ENCODE results near the gene GTF2A2.
"Not testable (repeated sequence)": the region's sequence is repeated elsewhere in the genome, so short reads cannot be mapped to it uniquely, and the experiment has no call there.

GTF2A2 gene, protein sequence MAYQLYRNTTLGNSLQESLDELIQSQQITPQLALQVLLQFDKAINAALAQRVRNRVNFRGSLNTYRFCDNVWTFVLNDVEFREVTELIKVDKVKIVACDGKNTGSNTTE

DNA sequence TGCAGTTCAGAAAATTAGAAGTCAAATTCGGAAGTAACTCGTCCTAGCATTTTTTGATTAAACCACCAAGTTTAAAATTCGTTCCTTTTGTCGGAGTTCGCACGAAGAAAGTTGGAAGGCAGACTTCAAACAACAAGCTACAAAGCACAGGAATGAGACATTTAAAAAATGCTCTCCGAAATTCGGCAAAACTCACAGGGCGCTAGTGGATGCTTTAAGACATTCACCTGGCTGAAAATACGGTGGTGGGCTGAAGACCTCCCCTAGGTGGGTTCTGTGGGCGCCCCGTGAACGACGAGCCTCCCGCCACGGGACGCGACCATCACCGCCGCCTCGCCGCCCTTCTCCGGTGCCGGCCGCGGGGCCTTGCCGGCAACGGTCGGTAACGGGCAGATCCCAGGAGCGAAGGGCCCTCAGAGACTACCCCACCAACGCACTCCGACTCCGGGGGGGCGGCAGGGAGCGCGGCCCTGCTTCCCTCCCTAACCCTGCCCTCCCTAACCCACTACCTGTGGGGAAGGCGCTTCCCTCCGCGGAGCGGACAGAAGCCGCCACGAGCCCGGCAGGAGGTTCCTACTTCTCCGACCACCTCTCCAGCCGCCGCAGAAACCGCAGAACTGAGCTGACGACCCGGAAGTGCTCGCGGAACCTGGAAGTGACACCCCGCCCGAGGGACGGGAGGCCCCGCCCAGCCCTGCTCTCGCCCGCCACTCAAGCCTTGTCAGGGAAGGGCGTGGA lies at the start of gene GTF2A2:
Gene GTF2A2 (minus strand): TSS at position 619 of the 738 bp plus-strand sequence. CDS start 5,238 bp downstream, outside the sequence.
- DNase-seq: peak; percentile 77 to 87

DNA sequence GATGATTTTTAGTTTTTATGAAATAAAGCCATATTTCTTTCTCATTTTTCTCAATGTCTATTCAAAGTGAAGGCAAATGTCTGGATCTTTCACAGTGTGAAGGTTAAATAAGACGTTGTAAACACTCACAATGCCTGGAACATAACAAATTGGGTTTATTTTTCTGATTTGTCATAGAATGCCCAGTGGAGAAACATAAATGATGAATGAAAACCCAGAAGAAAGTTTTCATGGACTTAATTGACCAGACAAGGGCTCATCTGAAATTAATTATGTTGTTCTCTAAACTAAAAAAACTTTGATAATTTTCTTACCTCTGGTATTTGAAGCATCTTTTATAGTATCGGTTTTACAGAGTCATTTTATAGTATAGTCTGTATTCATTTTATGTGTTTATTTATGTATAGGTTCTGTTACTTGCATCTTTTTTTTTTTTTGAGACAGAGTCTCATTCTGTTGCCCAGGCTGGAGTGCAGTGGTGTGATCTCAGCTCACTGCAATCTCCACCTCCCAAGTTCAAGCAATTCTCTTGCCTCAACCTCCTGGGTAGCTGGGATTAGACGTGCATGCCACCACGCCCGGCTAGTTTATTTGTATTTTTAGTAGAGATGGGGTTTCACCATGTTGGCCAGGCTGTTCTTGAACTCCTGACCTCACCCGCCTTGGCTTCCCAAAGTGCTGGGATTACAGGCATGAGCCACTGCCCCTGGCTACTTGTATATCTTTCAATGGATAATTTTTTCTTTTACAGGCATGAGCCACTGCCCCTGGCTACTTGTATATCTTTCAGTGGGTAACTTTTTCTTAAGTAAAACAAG lies 46.9 kb upstream of the GTF2A2 start:
- no peak for DNase-seq

DNA sequence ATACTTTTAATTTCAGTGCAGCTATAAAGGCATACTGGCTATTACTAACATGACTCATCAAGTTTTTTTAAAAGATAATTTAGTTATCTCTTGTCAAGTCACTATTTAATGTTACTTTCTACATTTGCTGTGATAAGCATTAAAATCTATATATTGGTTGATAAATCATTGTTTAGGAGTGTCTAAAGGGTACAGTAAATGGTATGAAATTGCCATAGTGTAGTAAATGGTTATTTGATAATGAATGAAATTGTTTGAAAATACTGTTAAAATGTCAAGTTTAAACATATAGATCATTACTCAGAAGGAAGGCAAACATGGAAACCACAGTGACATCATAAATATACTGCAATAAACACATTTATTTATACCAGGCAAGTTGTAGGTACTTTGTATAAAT lies 45.0 kb upstream of the GTF2A2 start:
- no peak for DNase-seq

DNA sequence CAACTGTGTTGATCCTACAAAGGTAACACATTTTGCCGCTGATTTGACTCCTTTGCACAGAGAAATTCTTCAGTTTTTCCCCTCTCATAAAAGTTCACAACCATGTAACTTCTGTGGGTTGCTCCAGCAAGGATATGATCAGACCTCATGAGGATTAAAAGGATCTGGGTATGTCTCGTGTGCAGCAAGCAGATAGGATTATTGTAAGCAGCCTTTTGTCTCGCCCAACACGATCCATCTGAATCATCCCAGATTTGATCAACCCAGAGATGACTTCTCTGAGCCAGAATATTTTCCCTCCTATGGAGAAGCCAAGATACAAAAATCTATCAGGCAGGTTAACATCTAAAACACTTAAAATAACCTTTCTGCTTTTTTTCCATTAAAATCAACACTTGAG lies 44.6 kb upstream of the GTF2A2 start:
- no peak for DNase-seq

DNA sequence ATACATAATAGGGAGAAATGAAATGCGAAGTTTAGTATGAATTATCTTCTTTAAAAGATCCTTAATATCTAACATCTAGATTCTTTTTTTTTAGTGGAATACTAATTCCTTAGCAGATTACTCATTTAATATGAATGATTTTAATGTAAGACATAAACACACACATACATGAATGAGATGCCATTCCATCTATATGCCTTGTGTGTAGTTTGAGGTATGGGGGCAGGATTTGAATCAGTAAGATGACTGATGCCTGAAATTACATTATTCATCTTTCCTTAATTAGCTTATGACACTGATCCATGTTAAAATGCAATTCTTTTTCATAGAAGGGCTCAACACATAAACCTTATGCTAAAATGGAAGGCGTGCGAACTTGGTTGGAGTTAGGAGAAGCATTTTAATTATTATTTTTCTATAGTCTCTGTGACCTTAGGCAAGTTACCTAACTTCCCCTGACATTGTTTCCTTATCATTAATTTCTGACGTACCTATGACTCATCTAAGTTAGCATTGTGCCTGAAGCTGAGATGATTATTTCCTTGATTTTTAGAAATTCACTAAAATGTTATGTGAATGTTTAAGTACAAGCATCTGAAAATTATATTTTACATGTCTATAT lies 42.6 kb upstream of the GTF2A2 start:
- no peak for DNase-seq

DNA sequence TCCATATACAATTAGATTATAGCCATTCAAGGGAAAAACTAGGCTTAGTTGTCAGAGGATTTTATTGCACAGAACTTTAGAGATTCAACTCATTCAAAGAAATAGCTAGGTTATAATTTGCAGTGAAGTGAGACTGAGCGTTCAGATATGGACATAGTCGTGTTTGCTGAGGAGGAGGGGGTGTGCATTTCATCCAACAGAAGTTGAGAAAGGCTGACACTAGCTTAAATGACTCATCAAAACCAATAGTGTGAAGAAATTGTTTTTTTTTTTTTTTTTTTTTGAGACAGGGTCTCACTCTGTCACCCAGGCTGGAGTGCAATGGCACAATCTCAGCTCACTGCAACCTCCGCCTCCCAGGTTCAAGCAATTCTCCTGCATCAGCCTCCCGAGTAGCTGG lies 40.8 kb upstream of the GTF2A2 start:
- not testable (repeated sequence) for DNase-seq

DNA sequence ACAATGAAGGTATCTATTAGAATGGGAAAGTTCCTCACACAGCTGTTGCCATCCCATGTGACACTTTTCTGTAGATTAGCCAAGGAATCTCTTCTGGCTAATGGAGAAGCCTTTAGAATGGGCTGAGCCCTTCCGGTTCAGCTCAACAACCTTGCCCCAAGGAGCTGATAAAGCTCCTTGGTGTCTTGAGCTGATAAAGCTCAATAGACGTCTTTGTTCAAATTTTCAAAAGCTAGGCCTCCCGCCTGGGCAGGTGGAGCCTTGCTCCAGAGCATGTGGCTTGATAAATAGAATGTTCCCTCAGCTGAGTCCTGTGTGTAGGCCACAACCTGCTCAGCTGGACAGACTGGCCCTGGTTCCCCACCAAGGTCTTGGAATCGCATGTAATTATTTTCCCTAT lies 39.0 kb upstream of the GTF2A2 start:
- DNase-seq: no peak

DNA sequence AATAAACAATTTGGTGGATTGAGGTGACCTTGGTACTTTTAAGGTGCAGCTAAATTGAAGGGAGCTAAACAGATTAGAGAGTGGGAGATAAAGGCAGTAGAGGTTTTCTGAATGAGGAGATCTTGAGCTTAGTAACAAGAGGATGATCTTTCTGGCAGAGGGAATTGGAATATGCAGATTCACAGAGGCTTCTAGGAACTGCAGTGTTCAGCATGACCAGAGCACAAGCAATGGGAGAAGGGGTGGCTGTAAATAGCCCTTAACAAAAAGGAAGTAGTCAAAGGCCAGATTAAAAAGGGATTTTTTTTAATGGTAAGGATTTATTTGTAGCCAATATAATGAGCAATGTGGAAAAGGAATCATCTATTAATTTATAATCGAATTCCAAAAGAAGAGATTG lies 37.5 kb upstream of the GTF2A2 start:
- DNase-seq: no peak

DNA sequence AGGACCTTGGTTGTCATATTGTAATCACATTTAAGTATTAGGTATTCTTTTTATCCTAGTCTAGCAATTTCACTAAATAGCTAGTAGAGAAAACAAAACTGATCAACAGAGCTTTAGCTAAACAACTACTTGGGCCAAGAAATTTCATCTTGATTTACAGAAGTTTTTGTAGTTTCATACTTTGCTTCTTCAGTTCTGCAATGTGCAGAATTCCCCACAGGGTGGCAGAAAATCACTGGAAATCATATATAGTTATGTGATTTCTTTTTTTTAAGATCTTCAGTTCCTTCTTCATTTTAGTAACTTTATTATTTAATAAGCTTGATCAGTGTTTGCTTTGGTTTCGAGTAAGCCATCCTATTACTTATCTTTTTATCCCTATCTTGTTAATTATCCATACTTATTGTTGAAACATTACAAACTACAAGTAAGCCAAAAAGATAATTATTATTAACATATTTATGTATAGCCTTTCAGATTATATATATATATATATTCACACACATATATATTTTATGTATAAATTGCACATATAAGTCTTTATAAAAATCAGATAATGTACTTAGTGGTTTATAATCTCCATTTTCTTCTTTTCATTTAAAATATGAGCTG lies 34.0 kb upstream of the GTF2A2 start:
- no peak for DNase-seq

DNA sequence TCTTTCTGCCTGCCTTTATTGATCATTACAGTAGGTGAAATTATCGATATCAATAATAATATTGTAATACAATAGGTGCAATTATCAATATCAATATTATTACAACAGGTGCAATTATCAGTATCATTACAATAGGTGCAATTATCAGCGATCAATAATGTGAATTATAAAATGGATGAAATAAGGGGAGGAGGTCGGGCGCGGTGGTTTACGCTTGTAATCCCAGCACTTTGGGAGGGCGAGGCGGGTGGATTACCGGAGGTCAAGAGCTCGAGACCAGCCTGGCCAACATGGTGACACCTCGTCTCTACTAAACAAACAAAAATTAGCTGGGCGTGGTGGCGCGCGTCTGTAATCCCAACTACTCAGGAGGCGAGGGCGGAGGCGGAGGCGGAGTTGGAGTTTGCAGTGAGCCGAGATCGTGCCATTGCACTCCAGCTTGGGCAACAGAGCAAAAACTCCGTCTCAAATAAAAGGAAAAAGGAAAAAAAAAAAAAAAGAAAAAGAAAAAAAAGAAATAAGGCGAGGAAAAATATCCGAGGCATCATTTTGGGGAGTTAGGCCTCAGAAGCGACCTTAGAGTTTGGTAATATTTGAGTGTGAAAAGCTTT lies 32.4 kb upstream of the GTF2A2 start:
- DNase-seq: peak in 1 of 2 experiments; percentile 1

DNA sequence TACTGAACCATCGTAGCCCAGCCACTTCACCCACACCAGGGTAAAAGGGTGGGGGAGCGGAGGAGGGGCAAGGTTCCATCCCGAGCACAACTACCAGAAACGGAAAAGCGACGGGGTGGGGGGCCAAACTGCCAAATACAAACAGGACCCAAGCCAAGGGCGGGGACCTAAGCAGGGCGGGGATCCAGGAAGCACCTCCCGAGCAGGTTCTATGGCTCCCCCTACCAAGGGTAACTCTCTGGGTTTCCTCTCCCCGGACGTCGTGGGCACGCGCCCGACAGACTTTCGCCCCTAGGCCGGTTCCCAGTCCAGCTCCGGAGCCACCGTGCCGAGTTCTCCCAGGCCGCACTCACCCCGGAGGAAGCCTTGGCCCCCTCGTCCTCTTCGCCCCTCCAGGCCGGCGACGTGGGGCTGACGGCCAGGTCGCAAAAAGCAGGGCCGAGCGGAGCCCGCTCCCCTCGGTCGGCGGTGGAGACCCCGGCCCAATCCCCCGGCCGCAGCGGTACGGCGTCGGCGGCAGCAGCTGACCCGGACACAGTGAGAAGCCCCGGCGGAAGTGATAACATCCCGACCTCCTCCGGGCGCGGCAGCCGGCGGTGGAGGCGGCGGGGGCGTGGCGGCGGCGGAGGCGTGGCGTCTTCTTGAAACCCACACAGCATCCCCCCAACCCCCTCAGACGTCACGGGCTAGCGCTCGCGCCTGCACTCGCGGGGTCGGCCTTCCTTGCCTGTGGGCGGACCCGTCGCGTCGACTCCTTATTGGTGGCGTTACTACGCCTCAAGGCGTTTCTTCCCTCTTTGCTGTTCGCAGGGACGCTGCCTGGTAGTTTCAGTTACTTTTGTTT lies 31.7 kb upstream of the GTF2A2 start, which contains the start of gene BNIP2:
Gene BNIP2 (minus strand): TSS at position 539 of the 844 bp plus-strand sequence. CDS start 6,863 bp downstream, outside the sequence.
- peak; percentile 70 to 84 for DNase-seq

DNA sequence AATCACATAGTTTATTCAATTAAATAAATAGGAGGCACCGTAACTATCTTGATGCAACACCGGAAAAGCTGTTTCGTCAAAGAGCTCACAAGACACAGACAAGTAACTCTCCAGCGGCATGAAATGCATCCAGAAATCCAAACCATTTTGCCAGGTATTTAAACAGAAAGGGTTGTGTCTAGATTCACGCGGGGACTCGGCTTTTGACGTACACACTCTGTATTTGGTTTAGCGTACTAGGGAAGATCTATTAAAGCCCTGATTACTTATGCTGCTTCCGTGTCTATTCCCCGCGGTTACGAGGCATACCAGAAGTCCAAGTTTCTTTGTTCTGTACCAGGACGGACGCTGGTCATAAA lies 31.1 kb upstream of the GTF2A2 start:
- no peak for DNase-seq

DNA sequence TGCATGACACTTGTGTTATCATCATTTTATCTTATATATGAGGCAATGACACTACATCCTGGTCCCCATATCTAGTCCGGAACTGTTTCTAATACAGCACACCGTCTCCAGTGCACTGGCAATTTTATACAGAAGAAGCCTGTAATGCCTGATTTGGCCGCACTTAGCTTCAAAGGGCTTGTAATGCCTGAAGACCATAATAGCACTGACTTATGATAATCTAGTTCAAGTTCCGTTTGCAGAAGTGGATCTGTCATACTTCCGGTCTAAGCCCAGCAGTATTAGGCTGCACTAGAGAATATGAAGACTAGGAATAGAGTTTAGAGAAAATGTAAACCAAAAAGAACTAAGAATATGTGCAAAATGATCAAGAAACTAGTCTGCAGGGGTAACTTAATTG lies 30.5 kb upstream of the GTF2A2 start:
- DNase-seq: no peak

DNA sequence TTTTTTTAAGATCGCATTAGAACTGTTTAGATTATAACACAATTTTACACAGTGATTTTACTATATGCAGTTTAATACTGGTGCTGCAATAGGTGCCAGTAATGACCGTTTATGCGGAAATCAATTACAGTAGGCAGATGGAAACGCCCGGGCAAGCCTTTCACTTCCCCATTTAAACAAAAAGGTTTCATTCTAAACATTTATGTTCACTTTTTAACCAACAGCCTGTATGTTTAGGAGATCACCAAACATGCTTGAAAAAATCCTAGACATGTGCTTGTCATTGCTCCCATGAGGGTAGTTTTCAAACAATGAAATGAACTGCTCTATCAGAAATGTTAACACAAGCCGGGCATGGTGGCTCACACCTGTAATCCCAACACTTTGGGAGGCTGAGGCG lies 29.1 kb upstream of the GTF2A2 start:
- no peak for DNase-seq

DNA sequence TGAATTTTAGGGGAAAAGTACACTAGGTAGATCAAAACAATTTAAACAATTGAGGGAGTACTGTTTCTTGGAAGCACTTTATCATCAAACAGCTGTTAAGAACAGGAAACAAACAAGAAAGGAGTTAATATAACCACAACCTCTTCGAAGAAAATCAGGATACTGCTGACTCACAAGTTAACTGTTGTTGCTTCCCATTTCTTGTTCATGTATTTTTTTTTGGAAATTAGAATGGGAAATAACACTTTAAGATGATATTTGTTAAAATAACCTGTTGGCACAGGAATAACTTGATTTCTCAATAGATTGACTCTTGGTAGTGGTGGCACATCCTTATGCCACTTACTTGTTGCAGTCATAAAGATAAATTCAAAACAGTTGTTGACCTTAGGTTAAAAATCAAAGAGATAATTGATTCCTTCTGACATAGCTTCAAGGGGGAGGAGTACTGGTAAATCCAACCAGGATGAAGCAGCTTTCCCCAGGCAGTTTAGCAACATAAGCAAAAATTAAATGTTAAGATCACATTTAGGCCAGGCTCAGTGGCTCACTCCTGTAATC lies 28.5 kb upstream of the GTF2A2 start:
- DNase-seq: no peak

DNA sequence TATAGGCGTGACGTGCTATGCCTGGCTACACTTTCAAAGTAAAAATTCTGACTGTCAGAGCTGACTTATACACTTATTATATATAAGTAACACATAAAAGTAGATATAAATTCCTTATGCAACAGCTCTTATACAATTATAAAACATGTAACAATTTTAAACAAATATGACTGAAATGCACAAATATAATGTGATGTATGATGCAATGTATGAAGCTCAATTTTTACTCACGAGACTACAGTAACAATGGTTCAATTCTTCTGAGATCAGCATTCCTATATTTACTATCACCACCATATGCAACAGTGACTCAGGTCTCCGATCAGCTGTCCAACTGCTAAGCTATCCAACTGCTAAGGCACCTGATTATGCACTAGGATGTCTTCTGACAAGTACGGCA lies 23.6 kb upstream of the GTF2A2 start:
- no peak for DNase-seq

DNA sequence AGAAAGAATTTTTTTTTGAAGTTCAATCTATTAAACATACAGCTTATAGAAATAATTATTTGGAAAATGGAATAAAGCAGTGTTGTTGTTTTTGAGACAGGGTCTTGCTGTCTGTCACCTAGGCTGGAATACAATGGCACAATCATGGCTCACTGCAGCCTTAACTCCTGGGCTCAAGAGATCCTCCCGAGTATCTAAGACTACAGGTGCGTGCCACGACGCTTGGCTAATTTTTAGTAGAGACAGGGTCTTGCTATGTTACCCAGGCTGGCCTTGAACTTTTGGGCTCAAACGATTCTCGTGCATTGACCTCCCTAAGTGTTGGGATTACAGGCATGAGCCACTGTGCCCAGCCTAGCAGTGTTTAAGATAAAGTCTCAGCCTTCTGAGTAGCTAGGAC lies 23.0 kb upstream of the GTF2A2 start:
- no peak for DNase-seq

DNA sequence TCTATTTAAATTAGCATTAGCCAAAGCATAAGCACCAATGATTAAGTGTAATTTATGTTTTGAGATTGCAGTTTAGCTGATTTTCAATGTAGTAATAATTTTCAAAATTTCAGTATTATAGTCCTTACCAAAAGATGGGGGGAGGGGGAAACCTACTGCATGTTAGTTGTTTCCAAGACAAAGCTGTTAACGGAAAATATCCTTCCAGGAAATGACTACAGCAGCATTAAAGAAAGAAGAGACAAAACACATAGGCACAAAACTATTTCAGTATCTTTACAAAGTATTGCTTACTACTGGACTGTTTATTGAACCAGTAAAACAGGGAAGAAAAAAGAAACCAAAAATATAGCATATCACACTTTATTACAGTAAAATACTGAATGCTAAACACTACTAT lies 21.3 kb upstream of the GTF2A2 start:
- DNase-seq: no peak

DNA sequence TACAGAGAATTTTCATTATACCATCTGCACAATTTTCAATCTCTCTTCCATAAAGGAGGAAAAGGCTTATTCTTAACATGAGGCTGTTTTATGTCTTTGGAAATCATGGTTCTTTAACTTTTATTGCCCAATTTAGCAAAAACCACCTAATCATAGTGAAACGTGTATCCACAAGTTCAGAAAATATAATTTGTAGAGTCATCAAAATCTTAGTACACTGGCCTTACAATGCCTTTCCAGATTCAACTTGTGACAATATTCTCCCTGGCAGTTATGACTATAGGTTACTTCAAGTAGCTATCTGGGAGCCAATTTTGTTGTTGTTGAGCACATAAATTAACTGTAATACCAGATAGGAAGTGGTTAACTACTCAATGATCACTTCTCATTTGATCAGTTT lies 20.9 kb upstream of the GTF2A2 start:
- no peak for DNase-seq

DNA sequence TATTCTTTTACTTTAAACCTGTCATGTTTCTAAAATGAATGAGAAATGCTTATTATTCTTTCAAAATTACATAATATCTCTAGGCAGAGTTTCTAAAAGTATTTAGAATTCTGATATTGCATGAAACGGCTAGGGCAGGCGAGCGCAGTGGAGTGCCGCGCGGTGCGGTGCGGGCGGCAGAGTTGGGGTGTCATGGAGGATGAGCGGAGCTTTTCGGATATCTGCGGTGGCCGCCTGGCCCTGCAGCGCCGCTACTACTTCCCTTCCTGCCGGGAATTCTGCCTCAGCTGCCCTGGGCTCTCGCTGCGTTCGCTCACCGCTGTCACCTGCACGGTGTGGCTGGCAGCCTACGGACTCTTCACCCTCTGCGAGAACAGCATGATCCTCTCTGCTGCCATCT lies 19.2 kb upstream of the GTF2A2 start:
- DNase-seq: no peak

DNA sequence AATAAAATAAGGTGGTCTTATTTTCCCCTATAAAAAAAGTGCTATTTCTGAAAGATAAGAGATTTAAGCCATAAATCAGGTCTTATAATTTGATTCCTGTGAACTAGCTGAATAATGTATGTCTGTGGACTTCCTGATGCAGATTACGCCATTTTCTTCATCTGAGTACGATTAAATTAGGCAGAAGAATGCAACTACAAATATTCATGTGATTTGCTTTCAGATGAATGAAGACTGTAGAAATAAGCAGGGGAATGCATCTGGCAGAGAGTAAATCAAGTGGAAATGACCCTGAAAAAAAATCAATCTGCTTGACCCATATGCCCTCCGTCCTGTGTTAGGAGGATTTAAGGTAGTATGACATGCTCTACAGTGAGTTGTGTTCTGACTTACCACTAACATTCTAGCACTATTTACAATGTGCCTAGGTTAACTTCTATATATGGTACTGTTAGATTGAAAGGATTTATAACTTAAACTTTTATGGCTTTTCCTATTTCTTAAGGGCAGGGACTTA lies 17.1 kb upstream of the GTF2A2 start:
- DNase-seq: no peak

Data from NCI-H187 (cell line).